ENCODE data around the gene ZC3H12D.
A peak's percentile ranks its signal among the peaks of the same experiment; 100 is the strongest.

Gene ZC3H12D

GRCh38 chr6:149441740-149442139, 43.1 kb downstream of the ZC3H12D start:
- TF ChIP-seq OSR1 (CRISPR knock-in tag; IDR thresholded peaks at IDR 0.05) (no peak), CREB5 (CRISPR knock-in tag; IDR thresholded peaks at IDR 0.05; ENCODE audit: low read depth) (no peak), CSDC2 (CRISPR knock-in tag; IDR thresholded peaks at IDR 0.05) (no peak), ESRRG (CRISPR knock-in tag; IDR thresholded peaks at IDR 0.05) (no peak), CSRNP3 (CRISPR knock-in tag; IDR thresholded peaks at IDR 0.05) (no peak), RARB (CRISPR knock-in tag; IDR thresholded peaks at IDR 0.05) (no peak), ZFP3 (CRISPR knock-in tag; IDR thresholded peaks at IDR 0.05) (no peak), TSHZ2 (CRISPR knock-in tag; IDR thresholded peaks at IDR 0.05) (no peak), SNAI2 (CRISPR knock-in tag; IDR thresholded peaks at IDR 0.05) (no peak), TOX (CRISPR knock-in tag; IDR thresholded peaks at IDR 0.05; ENCODE audit: borderline replicate concordance) (no peak), PATZ1 (CRISPR knock-in tag; IDR thresholded peaks at IDR 0.05; ENCODE audit: borderline replicate concordance) (no peak), PPARA (CRISPR knock-in tag; IDR thresholded peaks at IDR 0.05; ENCODE audit: borderline replicate concordance) (no peak)
- no peak for ATAC-seq

- peak; percentile 70 for ATAC-seq
- TF ChIP-seq ZNF565 (CRISPR knock-in tag; conservative IDR thresholded peaks at IDR 0.05; ENCODE audit: low read depth) (no peak), TSHZ2 (CRISPR knock-in tag; IDR thresholded peaks at IDR 0.05) (no peak), TOX (CRISPR knock-in tag; IDR thresholded peaks at IDR 0.05; ENCODE audit: borderline replicate concordance) (no peak), PATZ1 (CRISPR knock-in tag; IDR thresholded peaks at IDR 0.05; ENCODE audit: borderline replicate concordance) (no peak), ZNF8 (CRISPR knock-in tag; IDR thresholded peaks at IDR 0.05) (no peak), ZC3H10 (CRISPR knock-in tag; IDR thresholded peaks at IDR 0.05) (no peak), ZFP3 (CRISPR knock-in tag; IDR thresholded peaks at IDR 0.05) (no peak), CREB5 (CRISPR knock-in tag; IDR thresholded peaks at IDR 0.05; ENCODE audit: low read depth) (no peak), ESRRG (CRISPR knock-in tag; IDR thresholded peaks at IDR 0.05) (no peak), ISL1 (CRISPR knock-in tag; IDR thresholded peaks at IDR 0.05) (no peak), OSR1 (CRISPR knock-in tag; IDR thresholded peaks at IDR 0.05) (no peak), CSRNP3 (CRISPR knock-in tag; IDR thresholded peaks at IDR 0.05) (no peak), CSDC2 (CRISPR knock-in tag; IDR thresholded peaks at IDR 0.05) (no peak)
Measured at GRCh38 chr6:149440735-149441671, 43.8 kb downstream of the ZC3H12D start.

Measured in SK-N-SH treated with all-trans-retinoic acid at 6 μM for 48 hours (cell line).